Measurements from ENCODE around the gene CCDC107.

The CCDC107 gene

DNA sequence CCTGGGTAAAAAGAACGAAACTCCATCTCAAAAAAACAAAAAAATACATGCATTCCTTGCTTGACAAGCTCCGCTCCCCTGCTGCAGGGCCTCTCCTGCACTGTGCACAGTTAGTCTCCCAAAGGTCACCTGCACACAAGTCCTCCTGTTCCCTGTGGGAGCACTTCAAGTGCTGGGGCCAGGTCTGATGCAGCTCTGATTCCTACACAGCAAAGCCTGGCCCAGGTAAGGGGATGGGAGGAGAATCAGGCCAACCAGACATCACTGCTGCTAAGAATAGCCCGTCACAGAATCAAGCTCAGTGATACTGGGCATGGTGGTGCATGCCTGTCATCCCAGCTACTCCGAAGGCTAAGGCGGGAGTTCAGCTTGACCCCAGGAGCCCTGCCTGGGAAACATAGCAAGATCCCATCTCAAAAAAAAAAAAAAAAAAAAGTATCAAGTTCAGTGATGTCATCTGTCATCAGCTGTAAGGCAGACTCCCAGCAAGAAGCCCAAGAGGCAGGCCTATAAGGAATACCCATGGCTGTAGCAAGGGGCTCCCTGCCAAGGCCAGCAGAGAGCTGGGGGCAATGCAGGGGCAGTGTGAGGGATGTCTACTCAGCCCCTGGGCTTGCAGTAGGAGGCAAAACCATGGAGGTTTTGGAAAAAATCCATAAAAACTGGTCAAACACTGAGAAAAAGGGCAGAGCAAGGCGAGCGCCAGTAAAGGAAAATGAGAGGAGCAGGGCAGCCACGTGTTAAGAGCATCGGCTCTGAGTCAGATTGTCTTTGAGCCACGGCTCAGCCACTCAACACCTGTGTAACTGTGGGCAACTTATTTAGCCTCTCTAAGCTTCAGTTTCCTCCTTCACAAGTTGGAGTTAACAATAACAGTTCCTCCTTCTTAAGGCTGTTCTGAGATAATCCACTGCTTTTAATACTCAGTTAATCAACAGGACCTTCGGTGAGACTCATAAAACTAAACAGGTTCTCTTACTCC, 28.4 kb downstream of the CCDC107 start:
- no peaks in the 10 kb centered on the region for H3K27me3 ChIP-seq
- DNase-seq, result no peak
- no peak overlapping the region for H3K4me3 ChIP-seq (ENCODE audit: low read depth, low read length)
- no peak for TF ChIP-seq CTCF (IDR thresholded peaks at IDR 0.05; ENCODE audit: low read depth, low read length)
- no peaks in the 10 kb centered on the region; the same call in 1 of the 2 replicates for H3K4me1 ChIP-seq
- no peaks in the 10 kb centered on the region for H3K9me3 ChIP-seq
- no peaks in the 10 kb centered on the region for H3K36me3 ChIP-seq

DNA sequence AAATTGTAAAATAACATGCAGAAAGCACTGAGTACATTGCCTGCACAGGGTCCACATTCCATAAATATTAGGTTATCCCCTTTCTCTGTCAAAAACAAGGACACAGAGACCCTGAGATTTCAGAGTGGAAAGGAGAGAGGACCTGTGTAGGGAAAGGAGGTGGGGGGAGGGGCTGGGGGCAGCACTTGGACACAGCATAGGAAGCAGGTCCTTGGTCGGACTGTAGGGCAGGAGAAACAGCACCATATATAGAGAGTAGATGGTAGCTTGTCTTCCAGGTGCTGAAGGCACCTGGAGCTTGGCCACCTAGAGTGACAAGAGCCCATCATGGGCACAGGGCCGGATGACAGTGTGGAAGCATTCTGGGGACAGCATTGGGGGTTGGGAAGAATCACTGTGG, 29.2 kb downstream of the CCDC107 start:
- Histone ChIP-seq H3K4me3 (ENCODE audit: low read depth, low read length) (no peak overlapping the region), H3K4me1 (no peaks in the 10 kb centered on the region; the same call in 1 of the 2 replicates), H3K36me3 (no peaks in the 10 kb centered on the region), H3K9me3 (no peaks in the 10 kb centered on the region), H3K27me3 (no peaks in the 10 kb centered on the region)
- no peak for TF ChIP-seq CTCF (IDR thresholded peaks at IDR 0.05; ENCODE audit: low read depth, low read length)
- no peak for DNase-seq

GRCh38 chr9:35687972-35688557, 30.0 kb downstream of the CCDC107 start:
- Histone ChIP-seq H3K4me1 (no peaks in the 10 kb centered on the region; the same call in 1 of the 2 replicates), H3K36me3 (no peaks in the 10 kb centered on the region), H3K27me3 (no peaks in the 10 kb centered on the region), H3K4me3 (ENCODE audit: low read depth, low read length) (no peak overlapping the region), H3K9me3 (no peaks in the 10 kb centered on the region)
- DNase-seq, result no peak
- TF ChIP-seq CTCF (IDR thresholded peaks at IDR 0.05; ENCODE audit: low read depth, low read length), result no peak

DNA sequence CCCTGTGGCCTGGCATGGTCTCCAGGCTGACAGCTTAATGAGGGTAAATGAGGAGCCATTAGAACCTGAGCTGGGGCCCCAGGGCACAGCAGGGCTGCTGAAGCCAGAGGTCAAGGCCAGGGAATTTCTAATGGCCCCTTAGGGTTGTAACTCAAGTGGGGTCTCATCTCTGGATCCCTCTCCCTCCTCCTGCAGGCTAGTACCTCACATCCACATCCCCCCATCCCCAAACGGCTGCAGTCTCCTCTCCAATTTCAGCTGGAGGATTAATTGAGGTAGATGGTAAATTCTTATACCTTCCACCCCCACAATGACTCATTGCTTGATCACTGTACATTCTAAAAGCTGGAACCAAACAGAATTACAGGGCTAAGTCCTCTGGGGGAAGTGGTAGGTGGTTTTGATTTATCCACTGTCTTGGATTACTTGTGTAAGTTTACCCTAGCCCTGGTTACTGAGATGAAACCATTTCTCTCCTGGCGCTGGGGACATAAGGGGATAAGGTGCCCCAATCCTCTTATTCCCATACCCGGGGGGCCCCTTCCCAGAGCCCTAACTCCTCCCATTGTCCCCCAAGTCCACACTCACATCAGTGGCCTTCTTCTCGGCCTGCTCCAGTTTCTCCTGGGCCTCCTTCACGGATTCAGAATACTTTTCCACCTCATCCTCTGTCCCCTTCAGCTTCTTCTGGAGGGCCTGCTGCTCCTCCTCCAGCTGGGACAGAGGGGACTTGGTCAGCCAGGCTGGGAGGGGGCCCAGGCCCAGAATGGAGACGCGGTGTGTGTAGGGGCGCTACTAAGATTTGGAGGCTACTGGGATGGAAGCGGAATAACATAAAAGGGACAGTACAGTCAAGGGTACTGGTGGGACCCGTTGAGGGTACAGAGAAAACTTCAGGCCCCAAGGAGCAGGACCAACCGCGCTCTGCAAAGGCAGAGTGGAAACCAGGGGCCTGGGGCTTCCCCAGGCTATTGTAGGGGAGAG, 30.8 kb downstream of the CCDC107 start:
- TF ChIP-seq CTCF (IDR thresholded peaks at IDR 0.05; ENCODE audit: low read depth, low read length), result no peak
- H3K4me3 ChIP-seq (ENCODE audit: low read depth, low read length), result no peak overlapping the region
- H3K9me3 ChIP-seq, result no peaks in the 10 kb centered on the region
- no peaks in the 10 kb centered on the region for H3K27me3 ChIP-seq
- H3K36me3 ChIP-seq, result no peaks in the 10 kb centered on the region
- no peak for DNase-seq
- no peaks in the 10 kb centered on the region; the same call in 1 of the 2 replicates for H3K4me1 ChIP-seq

DNA sequence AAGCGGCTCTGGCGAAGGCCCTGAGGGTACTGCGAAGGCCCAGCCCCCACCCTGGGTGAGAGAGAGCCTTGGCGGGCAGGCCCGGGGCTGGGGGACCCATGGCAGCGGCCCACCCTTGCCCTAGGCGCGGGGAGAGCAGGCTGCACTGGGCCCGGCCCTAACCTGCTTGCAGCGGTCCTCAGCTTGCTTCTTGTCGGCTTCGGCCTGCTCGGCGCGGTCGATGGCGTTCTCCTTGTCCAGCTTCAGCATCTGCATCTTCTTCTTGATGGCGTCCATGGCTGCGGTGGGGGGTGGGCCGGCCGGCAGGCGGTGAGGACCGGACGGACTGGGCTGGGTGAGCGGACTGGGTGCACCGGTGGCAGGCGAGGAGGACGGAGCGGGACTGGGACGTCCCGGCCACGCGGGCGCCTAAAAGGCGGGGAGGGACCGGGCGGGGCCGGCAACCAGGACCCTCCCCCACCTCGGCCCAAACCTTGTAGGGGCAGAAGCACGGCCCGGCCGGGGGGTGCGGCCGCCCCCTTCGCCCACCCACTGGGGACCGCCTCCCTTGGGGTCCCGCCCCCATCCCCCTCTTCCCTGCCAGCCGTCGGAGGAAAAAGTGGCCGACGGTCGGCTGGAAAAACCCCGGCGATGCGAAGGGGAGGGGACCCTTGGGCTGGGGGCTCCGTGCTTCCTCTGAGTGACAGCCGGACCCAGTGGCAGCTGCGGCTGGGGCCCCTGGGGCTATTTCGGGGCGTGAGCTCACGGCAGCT, 31.6 kb downstream of the CCDC107 start, which contains the start of gene TPM2:
TPM2 (minus strand) TSS at position 384 of the 752 bp plus-strand sequence; CDS start at position 276, 108 bp downstream.
- Histone ChIP-seq H3K4me1 (no peaks in the 10 kb centered on the region; the same call in 1 of the 2 replicates), H3K27me3 (no peaks in the 10 kb centered on the region), H3K4me3 (ENCODE audit: low read depth, low read length) (peak within 1 kb of the TSS; percentile 74), H3K9me3 (no peaks in the 10 kb centered on the region), H3K36me3 (no peaks in the 10 kb centered on the region)
- DNase-seq, result no peak
- TF ChIP-seq CTCF (IDR thresholded peaks at IDR 0.05; ENCODE audit: low read depth, low read length), result no peak
